GM21737 (cell line): Measurements from ENCODE around the gene ERG.

Experiments used
- ATAC-seq: cut with Tn5 transposase; IDR thresholded peaks from one replicate; pipeline ENCODE4 v1.9.1; 2021; ENCODE audit warnings: mild to moderate bottlenecking, moderate library complexity; ENCODE audit not compliant: unreplicated experiment

The ERG gene

DNA sequence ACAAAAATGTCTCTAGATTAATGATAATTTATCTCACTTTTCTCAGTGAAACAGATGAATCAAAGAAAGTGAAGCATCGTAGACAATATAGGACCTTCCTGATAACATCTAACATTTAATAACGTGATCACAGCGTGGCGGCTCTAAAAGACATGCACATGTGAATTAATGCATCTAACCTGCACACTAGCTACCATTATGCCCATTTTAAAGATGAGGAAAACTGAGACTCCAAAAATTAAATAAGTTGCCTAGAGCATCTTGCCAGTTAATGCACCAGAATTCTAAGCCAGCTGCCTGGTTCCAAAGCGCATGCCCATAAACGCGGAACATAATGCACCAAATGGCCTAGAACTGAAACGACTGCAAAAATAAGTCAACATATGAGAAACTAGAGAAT lies 23.5 kb downstream of the ERG start:
- no peak for ATAC-seq

DNA sequence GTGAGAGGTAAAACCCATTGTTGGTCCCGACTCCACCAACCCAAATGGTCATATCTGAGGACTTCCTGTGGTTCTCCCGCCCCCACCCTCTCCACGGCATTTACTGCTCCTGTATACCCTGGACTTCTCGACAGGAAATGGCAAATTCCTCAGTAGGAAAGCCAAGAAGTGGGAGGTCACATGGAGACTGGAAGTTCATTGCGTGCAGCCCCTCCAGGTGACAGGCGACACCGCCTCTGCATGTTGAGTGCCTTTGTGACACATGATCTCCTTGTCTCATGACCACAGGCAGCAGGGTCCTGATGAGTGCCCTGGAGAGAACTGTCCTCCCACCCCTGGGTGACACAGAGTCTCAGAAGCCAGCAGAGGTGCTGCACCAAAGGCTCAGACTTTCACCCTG lies 24.2 kb downstream of the ERG start:
- ATAC-seq: no peak

DNA sequence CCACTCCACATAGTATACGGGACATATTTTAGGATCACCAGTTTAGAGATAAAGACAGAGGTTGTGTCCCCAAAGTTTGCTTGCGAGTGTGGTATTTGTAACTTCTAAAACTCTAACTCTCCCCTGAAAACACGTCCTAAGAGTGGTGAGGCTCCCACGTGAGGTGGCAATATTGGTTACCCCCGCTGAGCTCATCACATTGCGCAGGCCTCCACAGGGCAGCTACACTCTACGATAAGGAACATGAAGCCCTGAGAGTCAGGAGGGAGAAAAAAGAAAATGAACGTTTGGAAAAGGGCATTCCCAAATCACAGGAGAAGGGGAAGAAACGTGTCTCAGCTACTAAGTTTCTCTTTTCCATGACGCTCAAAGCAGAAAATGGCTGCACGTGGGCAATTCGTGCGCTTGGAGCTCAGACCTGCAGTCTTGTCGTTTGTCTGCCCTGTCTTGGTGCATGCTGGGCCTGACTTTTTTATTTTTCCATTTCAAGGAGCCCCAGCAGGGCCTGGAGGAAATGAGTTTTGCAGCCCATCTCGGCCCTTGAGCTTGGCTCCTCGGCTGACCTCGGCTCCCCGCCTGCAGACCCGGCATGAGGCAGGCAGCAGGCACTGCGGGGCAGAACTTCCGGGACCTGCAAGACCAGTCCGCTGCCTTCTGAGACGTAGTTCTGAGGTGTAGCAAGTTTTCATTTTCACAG lies 25.7 kb downstream of the ERG start:
- no peak for ATAC-seq

DNA sequence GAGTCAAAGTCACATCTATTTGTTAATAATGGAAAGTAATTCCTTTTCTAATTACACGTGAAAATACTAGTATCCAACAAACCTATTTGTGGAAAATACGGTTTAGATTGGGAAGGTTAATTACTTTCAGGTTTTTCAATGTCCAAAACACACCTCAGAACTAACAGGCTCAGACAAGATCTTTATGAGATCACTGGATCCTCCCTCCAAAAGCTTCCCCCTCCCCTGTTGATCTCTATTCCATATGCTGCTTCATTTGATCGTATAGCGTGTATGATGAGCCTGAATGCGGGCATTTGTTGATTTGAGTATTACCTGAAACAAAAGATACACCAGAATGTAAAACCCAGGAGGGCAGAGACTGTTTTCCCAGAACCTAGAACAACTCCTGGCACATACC lies 26.5 kb downstream of the ERG start:
- no peak for ATAC-seq

DNA sequence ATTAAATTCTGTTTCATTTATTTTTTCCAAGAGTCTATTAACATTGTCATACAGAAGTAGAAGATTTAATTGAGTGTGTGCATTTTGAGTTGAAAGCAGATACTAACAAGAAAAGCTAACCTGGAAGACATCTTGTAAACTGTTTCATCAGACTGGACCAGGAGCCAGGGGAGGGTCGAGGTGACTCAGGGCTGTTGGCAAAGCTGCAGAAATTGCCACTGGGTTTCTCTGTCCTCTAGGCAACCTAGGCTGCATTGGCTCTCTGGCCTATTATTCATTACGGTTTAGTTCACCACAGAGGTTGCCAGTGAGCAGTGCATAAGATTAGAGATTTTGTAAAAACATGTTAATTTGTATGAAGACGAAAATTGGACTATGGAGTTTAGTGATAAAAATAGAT lies 27.5 kb downstream of the ERG start:
- ATAC-seq: no peak

DNA sequence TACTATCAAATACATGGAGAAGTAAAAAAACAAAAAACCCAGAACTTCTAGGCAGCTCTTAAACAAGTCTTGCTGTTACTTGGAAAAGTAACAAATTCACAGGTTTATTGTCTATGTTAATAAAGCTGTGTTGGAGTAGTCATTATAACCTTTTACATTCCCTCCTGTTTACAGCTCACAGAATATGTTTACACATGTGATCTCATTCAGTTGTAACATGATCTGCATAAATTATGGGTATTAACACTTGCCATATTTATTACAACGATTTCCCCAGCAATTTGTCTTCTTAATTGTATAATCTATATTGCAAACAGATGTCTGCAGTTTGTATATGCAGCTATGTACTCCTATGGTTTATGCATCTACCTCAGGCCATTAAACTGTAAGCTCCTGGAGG lies 28.6 kb downstream of the ERG start:
- no peak for ATAC-seq

DNA sequence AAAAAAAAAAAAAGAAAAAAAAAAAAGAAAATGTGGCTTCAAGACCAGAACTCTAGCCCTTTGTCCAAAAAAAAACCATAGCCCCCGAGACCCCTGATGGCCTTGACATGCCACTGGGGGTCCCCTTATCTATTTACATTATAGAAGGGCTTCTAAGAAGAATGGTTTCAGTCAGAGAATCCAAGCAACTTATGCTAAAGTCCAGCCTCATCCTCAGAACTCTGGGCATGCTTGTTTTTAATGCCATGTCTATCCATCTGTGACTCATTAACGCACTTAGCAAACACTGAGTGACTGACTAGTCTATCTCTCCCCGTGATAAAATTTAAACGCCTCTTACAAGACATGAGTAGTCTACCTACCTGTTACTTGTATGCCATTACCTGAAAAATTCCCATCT lies 29.3 kb downstream of the ERG start:
- no peak for ATAC-seq

DNA sequence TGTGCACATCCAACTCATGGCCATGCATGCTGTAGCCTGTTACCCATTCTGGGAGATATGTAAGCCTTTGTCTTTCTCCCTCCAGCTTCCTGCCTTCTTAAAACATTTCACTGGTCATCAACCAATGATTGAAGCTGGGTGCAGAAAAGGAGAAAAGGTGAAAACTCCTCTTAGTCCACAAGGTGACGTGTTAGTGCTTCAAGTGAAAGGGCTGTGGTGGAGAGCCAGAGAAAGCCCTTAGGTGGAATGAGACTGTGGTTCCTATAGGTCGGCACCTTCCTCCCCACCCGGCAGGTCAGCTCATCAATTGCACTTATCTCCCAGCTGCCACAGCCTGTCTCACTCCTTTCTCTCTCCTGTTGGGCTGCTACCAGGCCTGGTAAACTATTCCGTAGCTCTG lies 30.4 kb downstream of the ERG start:
- ATAC-seq: no peak

DNA sequence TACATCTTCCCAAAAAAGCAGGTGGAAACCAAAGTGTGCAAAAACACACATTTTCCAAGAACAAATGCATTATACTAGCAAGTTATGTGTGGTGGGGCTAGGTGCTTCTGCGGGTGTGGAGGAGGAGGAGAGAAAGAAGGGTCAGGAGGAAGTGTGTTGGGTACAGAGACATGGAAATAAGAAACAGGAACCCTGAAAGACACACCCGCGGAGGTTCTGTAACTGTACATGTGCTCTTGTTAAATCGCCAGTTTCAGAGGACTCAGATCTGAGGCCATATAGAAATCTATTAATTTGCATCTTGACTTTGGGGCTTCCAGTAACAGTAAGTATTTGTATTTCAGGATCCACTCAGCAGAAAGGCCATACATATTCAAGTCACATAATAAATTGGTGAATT lies 30.9 kb downstream of the ERG start:
- no peak for ATAC-seq

DNA sequence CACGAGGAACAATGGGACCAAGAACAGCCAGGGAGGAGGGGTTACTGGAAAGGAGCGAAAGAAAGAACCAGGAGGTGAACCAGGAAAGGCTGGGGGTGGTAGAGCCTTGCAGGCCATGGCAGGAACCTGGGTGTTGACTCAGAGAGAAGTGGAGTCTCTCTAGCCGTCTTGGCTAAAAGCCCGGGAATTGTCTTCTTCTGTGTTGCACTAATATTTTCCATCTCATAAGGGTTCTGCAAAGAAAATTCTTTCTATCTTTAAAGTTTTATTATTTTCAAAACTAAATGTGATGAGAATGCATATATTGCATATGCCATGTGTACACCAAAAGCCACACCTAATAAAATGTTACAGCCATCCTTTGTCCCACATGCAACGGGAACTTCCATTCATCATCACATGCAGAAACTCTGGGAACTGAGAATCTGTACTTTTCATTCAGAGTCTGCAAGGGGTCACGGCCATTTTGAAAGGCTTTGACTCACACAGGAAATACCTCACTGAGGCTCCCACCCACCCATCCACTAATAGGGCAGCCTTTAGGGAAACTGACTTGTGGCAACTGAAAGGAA lies 38.0 kb downstream of the ERG start:
- no peak for ATAC-seq

DNA sequence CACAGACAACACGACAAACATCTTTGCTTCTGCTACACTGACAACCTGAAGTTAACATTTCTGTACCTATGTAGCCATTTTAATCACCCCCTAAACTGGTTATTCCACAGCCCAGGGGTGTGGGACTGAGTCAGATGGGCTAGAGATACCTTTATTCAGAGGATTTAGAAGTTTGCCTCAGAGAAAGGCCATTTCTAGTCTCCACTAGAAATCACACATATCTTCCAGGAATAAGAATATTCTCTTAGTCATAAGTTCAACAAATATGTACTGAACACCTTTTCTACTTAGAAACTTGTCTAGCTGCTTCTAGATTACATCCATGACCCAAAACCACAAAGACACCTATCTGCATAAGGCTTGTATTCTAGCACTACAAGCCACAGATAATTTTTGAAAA lies 38.8 kb downstream of the ERG start:
- no peak for ATAC-seq

DNA sequence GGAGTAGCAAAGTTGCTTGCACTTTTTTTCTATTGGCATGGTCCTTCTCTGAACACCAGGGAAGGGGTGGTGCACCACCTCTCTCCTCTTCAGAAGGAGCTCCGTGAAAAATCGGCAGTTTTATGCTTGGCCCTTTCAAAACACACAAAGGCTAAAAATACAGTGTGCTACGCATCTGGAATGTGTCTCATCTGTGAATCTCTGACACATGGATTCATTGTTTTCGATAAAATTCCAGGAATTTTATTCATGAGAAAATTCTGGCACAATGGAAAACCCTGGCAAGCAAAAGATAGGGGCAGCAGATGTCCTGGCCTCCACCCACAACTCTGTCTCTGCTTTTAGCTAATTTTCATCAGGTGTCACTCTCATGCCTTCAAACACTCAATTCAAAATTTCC lies 42.9 kb downstream of the ERG start:
- no peak for ATAC-seq

DNA sequence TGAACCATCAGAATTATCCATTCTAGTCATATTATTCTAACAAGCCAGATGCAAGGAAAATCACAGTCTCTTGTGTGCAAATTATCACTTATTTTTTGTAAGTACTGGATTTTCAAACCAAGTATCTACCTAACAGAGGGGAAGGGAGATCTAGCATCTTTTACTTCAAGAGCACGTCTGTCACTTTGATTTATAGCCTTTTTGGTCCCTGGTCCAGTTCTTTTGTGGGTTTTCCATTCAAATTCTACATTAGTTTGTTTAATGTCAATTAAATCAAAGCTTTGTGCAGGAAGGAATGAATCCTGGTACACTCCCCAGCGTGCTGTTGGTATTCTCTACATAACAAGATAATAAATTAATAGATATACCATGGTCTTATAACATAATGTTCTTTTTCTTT lies 43.6 kb downstream of the ERG start:
- no peak for ATAC-seq

DNA sequence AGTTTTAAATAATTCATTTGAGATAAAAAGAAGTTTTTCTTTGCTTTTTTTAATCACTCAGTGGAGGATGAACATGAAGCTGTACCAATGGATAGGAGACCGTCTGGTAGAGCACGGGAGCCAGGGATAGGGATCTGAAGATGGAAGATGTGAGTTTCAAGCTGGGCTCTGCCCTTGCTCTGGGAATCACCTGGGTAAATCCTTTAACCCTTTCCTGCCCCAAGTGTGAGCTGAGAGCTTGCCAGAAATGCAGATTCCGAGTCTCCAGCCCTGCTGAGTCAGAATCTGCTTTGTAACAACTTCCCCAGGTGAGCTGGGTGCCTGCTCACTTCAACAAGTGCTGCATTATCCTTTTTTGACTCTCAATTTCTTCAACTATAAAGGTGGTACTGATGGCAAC lies 44.1 kb downstream of the ERG start:
- no peak for ATAC-seq

DNA sequence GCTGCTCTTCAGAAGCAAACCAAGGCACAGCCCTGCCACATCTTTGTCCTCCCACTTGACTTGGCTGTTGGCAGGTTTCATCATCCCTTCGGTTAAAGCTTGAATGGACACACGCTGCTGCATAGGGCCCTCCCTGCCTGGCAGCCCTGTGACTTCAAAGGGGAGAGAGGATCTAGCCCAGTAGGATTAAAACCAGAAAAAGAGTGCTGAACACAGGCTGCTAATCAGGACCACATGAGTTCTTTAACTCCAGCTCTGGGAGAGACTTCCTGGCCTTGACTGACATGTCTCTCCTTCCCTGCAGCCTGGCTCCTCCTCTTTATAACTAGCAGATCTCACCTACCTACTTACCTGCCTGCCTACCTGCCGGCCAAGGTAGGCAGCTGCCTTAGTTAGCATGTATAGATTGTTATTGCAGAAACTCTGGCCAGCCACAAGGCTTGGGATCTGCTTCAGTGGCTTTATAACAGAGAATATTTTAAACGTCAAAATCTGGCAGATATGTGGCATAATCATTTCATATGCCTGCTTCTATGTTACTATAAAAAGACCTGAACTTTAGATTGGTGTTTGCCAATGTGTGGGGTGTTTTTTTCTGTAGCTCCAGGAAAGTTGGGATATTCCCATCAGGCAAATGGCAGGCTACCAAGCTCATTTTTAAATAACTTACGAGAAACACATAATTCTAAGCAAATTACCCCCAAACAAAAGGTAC lies 49.4 kb downstream of the ERG start:
- ATAC-seq: no peak

DNA sequence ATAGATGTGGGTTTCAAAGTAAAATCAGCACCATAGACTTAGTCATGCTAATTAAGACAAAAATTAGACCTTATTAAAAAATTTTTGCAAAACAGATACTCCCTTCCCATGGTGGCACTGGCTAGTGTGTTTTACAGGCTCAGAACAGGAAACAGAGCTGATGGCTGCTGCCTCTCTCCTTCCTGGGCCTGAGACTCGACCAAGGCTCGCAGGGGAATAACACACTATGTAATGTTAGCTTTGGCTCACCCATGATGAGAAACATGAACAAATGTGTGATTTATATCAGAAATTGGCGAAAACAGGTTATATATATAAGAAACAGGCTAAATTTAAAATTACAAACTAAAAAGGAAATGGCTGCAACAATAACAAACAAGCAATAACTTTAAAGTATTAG lies 50.7 kb downstream of the ERG start:
- ATAC-seq: no peak

DNA sequence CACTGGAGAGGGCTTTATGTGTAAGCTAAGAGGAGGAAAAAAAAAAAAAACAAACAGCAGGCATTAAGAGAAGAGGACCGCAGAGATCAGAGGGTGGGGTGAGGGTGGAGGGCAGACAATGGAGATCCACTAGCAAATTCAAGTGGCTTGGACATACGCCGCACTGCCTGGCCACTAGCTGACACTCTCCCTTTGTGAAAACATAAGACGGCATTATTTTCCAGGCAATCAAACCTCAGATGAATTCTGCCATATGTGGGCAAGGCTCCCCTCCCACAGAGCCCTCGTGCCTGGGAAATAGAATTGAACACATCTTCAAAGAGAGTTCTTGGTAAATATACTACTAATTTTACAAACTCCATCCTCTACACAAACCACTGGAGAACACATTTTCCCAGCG lies 53.6 kb downstream of the ERG start:
- no peak for ATAC-seq

DNA sequence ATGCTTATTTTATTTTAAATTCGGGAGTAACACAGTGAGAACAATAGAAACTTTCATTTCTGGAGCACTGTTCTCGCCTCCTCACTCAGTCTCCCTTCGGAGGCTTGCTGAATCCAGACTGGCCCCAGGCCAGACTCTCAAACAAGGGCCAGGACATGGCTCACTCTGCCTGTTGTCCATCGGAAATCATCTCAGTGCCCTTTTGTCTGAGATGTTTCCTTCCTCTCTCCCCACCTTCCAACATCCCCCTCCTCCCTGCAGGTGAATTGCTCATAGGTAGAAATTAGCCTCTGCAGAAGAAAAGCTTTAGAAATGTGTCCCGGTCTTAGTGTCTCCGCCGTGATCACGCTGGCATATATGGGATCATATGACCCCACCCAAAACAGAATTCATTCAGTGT lies 55.2 kb downstream of the ERG start:
- no peak for ATAC-seq

DNA sequence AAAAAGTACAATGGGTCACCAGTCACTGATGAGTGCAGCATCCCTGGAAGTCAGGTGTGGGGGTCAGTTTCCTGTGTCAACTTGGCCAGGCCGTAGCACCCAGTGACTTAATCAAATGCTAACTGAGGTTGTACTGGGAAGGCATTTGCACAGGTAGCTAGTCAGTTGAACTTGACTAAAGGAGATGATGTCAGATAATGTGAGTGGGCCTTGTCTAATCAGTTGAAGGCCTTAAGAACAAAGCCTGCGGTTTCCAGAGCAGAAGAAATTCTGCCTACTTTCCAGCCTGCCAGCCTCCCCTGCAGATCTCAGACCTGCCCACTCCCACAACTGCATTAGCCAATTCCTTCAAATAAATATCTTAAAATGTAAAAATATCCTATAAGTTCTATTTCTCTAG lies 57.1 kb downstream of the ERG start:
- no peak for ATAC-seq

DNA sequence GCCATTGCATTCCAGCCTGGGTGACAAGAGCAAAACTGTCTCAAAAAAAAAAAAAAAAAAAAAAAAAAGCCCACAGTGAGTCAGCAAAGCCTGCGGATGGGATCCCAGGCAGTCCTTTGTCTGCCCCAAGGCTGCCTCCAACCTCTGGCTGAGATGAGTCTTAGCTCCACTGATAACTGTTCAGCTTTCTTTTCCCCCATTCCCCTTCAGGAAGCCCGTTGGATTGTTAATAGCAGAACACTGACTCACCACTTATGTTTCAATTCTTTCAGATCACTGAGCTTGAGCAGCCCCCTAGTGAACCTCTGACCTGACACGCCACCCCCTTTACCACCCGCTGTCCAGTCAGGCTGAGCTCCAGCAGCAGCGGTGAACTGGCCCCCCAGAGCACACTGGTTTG lies 57.5 kb downstream of the ERG start:
- no peak for ATAC-seq

DNA sequence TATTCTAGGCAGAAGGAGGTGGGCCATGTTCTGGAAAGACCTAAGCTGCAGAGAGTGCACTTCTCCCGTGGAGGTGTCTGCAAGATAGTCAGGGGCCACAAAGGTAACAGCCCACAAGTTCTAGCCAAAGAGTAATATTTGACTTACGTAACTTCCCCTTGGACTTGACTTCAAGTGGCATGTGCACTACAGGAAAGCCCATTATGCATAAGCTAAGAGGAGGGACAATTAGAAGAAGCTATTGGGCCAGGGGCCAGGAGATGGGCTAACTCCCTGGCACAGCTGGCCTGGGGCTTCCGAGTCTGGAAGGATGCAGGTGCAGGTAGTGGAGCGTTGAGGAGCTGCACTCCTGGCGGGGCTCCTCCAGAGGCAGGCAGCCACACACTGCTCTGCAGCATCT lies 58.3 kb downstream of the ERG start:
- ATAC-seq: no peak

DNA sequence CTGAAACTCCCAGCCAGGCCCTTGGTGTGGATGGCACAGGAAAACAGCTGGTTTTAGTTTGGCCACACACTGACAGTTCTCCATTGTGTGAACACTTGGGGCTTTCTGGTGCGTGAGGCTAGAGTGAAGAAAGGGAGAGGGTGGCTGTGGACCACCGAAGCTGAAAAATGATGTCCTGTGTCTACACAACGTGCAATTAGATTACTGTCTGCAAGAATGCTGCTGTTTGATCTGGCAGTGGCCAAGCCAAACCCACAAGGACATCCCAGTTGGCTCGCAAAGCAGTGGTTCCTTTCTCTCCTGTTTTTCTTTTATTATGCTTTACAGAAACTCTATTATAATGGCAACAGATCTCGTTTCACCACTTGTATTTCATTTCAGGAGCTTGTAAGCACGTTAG lies 58.9 kb downstream of the ERG start:
- no peak for ATAC-seq

DNA sequence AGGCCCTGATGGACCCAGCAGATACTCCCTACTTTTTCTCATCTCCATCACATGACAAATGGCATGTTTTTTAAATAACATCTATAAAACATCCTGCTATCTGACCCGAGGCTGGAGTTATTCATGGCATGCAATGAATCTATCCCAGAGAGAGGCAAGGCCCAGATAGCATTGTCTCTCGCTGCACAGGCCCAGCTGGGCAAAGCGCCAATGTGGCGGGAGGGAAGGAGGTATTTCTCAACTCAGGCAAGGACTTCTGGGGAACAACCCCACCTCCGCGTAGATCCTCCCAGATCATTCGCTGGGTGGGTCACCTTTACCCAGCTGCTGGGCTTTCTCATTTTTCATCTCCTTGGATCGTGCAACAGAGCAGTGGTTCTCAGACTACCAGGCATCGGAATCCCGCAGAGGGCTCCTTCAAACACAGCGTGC lies 59.8 kb downstream of the ERG start:
- no peak for ATAC-seq
